Measurements from ENCODE around the gene RAD23B.

DNA sequence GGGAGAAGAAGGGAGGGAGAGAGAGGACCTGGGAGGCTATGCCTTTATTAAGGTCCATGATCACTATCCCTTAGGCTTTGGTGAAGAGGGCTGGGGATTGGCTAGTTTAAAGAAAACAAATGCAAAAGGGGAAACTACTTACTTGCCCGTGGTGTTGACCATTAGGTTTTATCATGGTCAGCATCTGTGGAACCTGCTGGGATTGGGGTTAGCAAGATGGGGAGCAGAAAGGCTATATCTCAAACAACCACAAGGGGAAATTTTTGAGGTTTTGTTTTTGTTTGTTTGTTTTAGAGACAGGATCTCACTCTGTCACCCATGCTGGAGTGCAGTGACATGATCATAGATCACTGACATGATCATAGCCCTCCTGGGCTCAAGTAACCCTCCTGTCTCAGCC is 9.0 kb upstream of the RAD23B start:
- TF ChIP-seq, protein P1, sequence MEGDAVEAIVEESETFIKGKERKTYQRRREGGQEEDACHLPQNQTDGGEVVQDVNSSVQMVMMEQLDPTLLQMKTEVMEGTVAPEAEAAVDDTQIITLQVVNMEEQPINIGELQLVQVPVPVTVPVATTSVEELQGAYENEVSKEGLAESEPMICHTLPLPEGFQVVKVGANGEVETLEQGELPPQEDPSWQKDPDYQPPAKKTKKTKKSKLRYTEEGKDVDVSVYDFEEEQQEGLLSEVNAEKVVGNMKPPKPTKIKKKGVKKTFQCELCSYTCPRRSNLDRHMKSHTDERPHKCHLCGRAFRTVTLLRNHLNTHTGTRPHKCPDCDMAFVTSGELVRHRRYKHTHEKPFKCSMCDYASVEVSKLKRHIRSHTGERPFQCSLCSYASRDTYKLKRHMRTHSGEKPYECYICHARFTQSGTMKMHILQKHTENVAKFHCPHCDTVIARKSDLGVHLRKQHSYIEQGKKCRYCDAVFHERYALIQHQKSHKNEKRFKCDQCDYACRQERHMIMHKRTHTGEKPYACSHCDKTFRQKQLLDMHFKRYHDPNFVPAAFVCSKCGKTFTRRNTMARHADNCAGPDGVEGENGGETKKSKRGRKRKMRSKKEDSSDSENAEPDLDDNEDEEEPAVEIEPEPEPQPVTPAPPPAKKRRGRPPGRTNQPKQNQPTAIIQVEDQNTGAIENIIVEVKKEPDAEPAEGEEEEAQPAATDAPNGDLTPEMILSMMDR (IDR thresholded peaks at IDR 0.05; ENCODE audit: insufficient read depth, low read depth, low read length), result no peak
- TF ChIP-seq EZH2 (IDR thresholded peaks at IDR 0.05; ENCODE audit: insufficient read depth, low read length), result no peak
